Sigmoid colon (tissue), 7 donors: ENCODE data around the gene MGMT. TPM values are rescaled to one million over a fixed set of nuclear protein-coding genes. Genes with fewer than 3 reads are reported as not detected.

ENCODE experiments used
- DNase-seq: peaks from one replicate; pipeline ENCODE4 v3.0.0-alpha.2; 2019
- H3K27ac ChIP-seq, 4 donors: fragments of 200-600 bp; sonication (generic); one replicate each; pipeline ENCODE4 v1.5.1; 2016 to 2019; ENCODE audit warnings: mild to moderate bottlenecking in 1 of 4
- H3K27me3 ChIP-seq, 3 donors: fragments of 200-600 bp; sonication (generic); one replicate each; pipeline ENCODE4 v1.5.1; 2019; ENCODE audit warnings: mild to moderate bottlenecking in 1 of 3
- H3K36me3 ChIP-seq, 4 donors: fragments of 200-600 bp; sonication (generic); one replicate each; pipeline ENCODE4 v1.5.1; 2016 to 2019
- H3K4me1 ChIP-seq, 4 donors: fragments of 200-600 bp; sonication (generic); one replicate each; pipeline ENCODE4 v1.5.1; 2017 to 2019
- H3K4me3 ChIP-seq, 4 donors: fragments of 200-600 bp; sonication (generic); one replicate each; pipeline ENCODE4 v1.5.1; 2017 to 2019; ENCODE audit warnings: mild to moderate bottlenecking in 2 of 4, moderate library complexity in 1 of 4
- H3K9me3 ChIP-seq, 4 donors: fragments of 200-600 bp in 3 of 4; sonication (generic) in 3 of 4; one replicate each; pipeline versions ENCODE4 v1.5.1 to v1.6.1; 2013 to 2019
- CTCF ChIP-seq, 4 experiments: fragments of 450-650 bp in 3 of 4; fragments of 200-600 bp in 1 of 4; IDR thresholded peaks; one replicate each; pipeline ENCODE4 v1.5.1; 2016 to 2019; ENCODE audit warnings: antibody characterized with exemption in 4 of 4, mild to moderate bottlenecking in 3 of 4, moderate library complexity in 2 of 4
- EP300 ChIP-seq, 4 donors: sonication (generic); formaldehyde crosslinking; IDR thresholded peaks; one replicate each; pipeline ENCODE4 v1.6.1; 2017; ENCODE audit warnings: antibody characterized with exemption in 4 of 4
- POLR2A ChIP-seq, 2 donors: fragments of 450-650 bp; IDR thresholded peaks; one replicate each; pipeline ENCODE4 v1.6.1; 2016; ENCODE audit warnings: antibody characterized with exemption in 2 of 2, mild to moderate bottlenecking in 2 of 2, moderate library complexity in 2 of 2
- POLR2AphosphoS5 ChIP-seq, 4 donors: sonication (generic); formaldehyde crosslinking; IDR thresholded peaks; one replicate each; pipeline ENCODE4 v1.6.1; 2017; ENCODE audit warnings: antibody characterized with exemption in 4 of 4
- WGBS, 2 donors: extraction: QIAGEN DNeasy Blood & Tissue Kit; methylation state at CpG; one replicate each; pipeline ENCODE4 v1.1.7; 2013; 5-methylcytosine and 5-hydroxymethylcytosine counted together
- intact Hi-C: fragments of 100-400 bp; cut with DNase I; formaldehyde crosslinking; loops from one replicate; pipeline ENCODE4 v1.15.1; 2023
- polyA plus RNA-seq, 3 donors: library from polyadenylated mRNA; stranded (reverse); fragments of 200-250 nt; gene quantifications; one replicate each; pipeline ENCODE4 v1.2.3, GENCODE V29; 2013
- total RNA-seq, 4 donors: library from RNA; depleted of rRNA; stranded (reverse); fragments of >200 nt; gene quantifications; one replicate each; pipeline ENCODE4 v1.1.0, GENCODE V29; 2016
- donor health status: healthy with polysubstance abuse.
- donor health status: Bipolar disorder and iron deficiency.
- donor health status: healthy.

The MGMT gene
- total and polyA plus RNA-seq, 7 donors = 7.2 to 40.3 (median 24.3) TPM

- Histone ChIP-seq H3K4me3 (no peak overlapping the region), H3K27me3 (no peaks in the 10 kb centered on the region), H3K4me1 (peaks cover 0 to 4% (median 0%) of the 10 kb centered on the region in 4 donors), H3K36me3 (no peaks in the 10 kb centered on the region), H3K9me3 (no peaks in the 10 kb centered on the region), H3K27ac (no peak overlapping the region)
- TF ChIP-seq CTCF (IDR thresholded peaks at IDR 0.05) (no peak), POLR2AphosphoS5 (IDR thresholded peaks at IDR 0.05) (no peak), EP300 (IDR thresholded peaks at IDR 0.05) (no peak), POLR2A (IDR thresholded peaks at IDR 0.05) (no peak)
- DNase-seq = no peak
- intact Hi-C loops = no loop called here
- 70 to 72% methylated on average over 6 of the region's 6 CpGs for WGBS, 2 donors
These were observed 51.8 kb downstream of the MGMT start for GRCh38 chr10:129518793-129519192.

- intact Hi-C loops = no loop called here
- Histone ChIP-seq H3K27ac (no peak overlapping the region), H3K27me3 (no peaks in the 10 kb centered on the region), H3K4me3 (no peak overlapping the region), H3K36me3 (no peaks in the 10 kb centered on the region), H3K4me1 (peaks cover 0 to 13% (median 10%) of the 10 kb centered on the region in 4 donors), H3K9me3 (no peaks in the 10 kb centered on the region)
- 93 to 96% methylated on average over 26 of the region's 26 CpGs for WGBS, 2 donors
- TF ChIP-seq POLR2A (IDR thresholded peaks at IDR 0.05) (no peak), CTCF (IDR thresholded peaks at IDR 0.05) (no peak), POLR2AphosphoS5 (IDR thresholded peaks at IDR 0.05) (no peak), EP300 (IDR thresholded peaks at IDR 0.05) (no peak)
- no peak for DNase-seq
These were observed 53.5 kb downstream of the MGMT start for GRCh38 chr10:129520440-129521080.

- intact Hi-C loops = no loop called here
- H3K27ac ChIP-seq = no peak overlapping the region
- no peaks in the 10 kb centered on the region for H3K36me3 ChIP-seq
- H3K4me1 ChIP-seq = peaks cover 0 to 18% (median 16%) of the 10 kb centered on the region in 4 donors
- WGBS, 2 donors = 89 to 96% methylated on average over 22 of the region's 22 CpGs
- TF ChIP-seq POLR2AphosphoS5 (IDR thresholded peaks at IDR 0.05) = no peak
- no peak for TF ChIP-seq CTCF (IDR thresholded peaks at IDR 0.05)
- TF ChIP-seq POLR2A (IDR thresholded peaks at IDR 0.05) = no peak
- no peak for TF ChIP-seq EP300 (IDR thresholded peaks at IDR 0.05)
- H3K9me3 ChIP-seq = no peaks in the 10 kb centered on the region
- H3K4me3 ChIP-seq = no peak overlapping the region
- no peak for DNase-seq
- H3K27me3 ChIP-seq = no peaks in the 10 kb centered on the region
These were observed 54.4 kb downstream of the MGMT start for GRCh38 chr10:129521161-129522025.

- Histone ChIP-seq H3K9me3 (no peaks in the 10 kb centered on the region), H3K27me3 (no peaks in the 10 kb centered on the region), H3K36me3 (no peaks in the 10 kb centered on the region), H3K4me3 (no peak overlapping the region), H3K27ac (no peak overlapping the region), H3K4me1 (peaks cover 0 to 19% (median 16%) of the 10 kb centered on the region in 4 donors)
- 89 to 95% methylated on average over 7 of the region's 7 CpGs for WGBS, 2 donors
- intact Hi-C loops = no loop called here
- DNase-seq = no peak
- TF ChIP-seq CTCF (IDR thresholded peaks at IDR 0.05) (no peak), POLR2AphosphoS5 (IDR thresholded peaks at IDR 0.05) (no peak), EP300 (IDR thresholded peaks at IDR 0.05) (no peak), POLR2A (IDR thresholded peaks at IDR 0.05) (no peak)
These were observed 55.1 kb downstream of the MGMT start for GRCh38 chr10:129522041-129522585.
